GM21423 (cell line): ENCODE data around the gene NOP56.
"Not testable (repeated sequence)": the region's sequence is repeated elsewhere in the genome, so short reads cannot be mapped to it uniquely, and the experiment has no call there.

Experiments
- ATAC-seq: cut with Tn5 transposase; IDR thresholded peaks from one replicate; pipeline ENCODE4 v1.9.1; 2021; ENCODE audit warnings: mild to moderate bottlenecking, moderate library complexity; ENCODE audit not compliant: unreplicated experiment

The NOP56 gene

DNA sequence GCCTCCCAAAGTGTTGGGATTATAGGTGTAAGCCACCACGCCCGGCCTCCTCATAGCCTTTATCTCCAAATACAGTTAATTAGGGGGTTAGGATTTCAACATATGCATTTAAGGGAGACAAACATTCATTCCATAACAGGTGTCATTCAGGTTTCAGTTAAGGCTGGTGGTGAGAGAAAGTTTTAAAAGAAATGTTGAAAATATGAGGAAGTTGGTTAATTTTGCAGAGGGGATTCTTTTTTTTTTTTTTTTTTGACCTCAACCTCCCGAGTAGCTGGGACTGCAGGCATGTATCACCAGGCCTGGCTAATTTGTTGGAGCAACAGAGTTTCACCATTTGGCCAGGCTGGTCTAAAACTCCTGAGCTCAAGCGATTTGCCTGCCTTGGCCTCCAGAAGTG, 27.6 kb downstream of the NOP56 start:
- no peak for ATAC-seq

DNA sequence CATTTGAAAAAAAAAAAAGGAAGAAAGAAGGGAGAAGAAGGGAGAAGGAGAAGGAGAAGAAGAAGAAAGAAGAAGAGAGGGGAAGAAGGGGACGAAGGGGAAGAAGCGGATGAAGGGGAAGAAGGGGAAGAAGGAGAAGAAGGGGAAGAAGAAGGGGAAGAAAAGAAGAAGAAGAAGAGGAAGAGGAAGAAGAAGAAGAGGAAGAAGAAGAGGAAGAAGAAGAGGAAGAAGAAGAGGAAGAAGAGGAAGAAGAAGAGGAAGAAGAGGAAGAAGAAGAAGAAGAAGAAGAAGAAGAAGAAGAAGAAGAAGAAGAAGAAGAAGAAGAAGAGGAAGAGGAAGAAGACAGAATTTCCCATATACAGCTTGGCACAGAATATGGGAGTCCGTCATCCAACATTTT, 29.6 kb downstream of the NOP56 start:
- ATAC-seq = not testable (repeated sequence)

DNA sequence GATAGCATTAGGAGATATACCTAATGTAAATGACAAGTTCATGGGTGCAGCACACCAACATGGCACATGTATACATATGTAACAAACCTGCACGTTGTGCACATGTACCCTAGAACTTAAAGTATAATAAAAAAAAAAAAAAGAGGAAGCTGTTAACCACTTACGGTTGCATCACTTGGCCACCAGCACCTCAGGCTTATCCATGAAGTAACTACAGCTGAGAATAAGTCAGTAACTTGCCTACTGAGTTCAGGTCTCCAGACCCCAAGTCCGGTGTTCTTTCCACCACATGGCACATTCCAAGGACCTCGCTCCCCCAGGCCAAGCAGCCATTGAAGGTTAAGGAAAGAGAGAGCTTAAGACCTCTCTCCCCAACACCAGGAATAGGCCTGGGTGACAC, 32.4 kb downstream of the NOP56 start:
- not testable (repeated sequence) for ATAC-seq

DNA sequence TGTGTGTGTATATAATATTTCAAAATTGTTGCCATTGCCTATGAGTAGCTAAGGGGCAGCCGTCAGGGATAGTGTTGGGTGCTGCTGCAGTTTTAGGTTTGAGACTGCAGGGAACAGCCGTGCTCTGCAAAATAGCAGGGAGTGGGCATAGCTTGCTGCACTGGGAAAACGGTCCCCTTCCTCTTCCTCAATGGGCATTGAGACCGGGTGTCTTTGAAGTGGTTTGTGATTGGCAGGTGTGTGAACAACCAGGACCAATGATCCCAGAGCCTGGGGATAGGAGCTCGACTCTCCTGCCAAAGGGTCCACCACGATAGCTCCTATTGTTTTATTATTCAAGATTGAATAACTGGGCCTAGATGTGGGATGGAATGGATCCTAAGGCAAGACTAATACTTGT, 35.1 kb downstream of the NOP56 start:
- no peak for ATAC-seq

DNA sequence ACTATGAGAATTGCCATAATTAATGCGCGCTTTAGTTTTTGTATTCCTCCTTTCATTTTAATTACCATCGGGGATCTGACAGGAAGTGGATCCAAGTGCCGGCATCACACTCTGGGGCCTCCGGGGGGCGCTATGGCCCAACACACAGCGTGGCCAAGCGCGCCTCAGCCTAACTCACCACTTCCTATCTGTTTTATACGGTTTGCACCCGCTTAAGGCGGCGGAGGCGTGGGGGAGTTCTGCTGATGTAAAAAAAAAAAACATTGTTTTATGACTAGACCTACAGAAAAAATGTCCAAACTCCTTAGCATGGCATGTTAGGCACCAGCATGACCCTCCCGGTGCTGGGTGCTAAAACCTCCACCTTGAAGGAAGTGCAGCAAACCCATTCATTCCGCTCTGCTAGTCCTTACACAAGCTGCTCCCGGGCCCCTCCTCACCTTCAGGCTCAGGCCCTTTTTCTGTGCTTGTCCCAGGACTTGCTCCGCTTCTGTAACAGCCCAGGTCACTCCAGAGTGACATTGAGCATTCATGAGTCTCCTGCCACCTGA, 35.7 kb downstream of the NOP56 start:
- no peak for ATAC-seq

DNA sequence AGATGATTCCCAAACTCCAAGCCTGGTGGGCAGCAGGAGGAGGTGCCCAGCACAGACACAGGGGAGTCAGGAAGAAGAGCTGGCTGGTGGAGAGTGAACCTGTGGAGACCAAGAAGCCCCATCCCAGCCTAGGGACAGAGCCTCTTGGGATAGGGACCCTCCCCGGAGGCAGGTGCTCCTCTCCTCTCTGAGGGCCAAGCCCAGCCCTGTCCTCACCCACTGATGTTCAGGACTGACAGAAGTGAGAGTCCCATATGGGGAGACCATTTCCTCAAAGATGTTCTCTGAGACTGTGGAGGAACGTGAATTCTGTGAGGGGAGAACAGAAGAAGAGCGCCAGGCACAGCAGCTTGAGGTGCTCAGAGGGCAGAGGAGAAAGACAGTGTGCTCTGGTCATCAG, 37.8 kb downstream of the NOP56 start:
- ATAC-seq = no peak

DNA sequence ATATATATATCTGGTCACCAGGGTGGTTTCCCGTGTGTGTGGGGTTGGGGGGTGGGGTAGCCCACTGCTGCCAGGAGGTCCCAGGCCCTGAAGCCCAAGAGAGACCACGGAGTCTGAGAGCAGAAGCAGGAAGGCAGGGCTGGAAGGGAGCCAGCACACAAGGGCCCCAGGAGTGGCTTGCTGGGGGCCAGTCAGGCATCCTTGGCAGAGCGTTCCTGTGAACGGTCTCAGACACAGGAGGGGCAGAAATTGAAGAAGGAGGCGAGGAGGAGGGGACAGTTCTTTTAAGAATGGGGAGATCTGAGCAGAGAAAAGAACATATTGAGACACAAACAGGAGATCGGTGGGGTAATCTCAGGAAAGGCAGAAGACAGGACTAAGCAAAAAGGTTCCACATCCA, 38.3 kb downstream of the NOP56 start:
- ATAC-seq = no peak

DNA sequence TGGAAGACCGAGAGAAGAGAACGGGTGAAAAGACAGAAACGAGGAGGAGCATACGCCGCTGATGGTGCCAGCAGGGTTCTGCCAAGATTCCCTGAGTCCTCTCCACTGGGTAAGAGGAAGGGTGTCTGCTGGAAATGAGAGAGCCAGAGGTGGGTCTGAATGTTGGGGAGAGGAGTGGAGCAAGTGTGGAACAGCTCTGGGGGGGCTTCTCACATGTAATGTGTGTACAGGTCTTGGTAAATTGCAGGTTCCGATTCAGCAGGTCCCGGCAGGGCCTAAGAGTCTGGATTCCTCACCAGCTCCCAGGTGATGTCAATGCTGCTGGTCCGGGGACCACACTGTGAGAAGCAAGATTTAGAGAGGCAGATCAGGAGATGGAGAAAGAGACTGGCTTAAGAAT, 38.7 kb downstream of the NOP56 start:
- ATAC-seq = no peak

DNA sequence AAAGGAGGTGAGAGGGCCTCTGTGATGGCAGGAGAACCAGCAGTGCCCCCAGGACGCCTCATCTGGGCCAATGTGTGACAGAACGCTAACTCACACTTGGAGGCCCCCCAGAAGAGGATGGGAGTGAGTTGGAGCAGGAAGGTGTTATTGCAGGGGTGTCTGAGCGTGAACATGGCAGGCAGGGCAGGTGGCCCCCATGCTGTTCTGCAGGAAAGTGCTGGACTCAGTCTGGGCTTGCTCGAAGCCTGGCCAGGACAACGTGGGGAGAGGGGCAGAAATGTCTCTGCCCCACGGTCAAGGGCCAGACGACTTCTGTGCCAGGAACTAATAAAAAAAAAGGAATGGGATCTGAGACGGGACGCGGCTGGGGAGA, 39.2 kb downstream of the NOP56 start:
- ATAC-seq = no peak

DNA sequence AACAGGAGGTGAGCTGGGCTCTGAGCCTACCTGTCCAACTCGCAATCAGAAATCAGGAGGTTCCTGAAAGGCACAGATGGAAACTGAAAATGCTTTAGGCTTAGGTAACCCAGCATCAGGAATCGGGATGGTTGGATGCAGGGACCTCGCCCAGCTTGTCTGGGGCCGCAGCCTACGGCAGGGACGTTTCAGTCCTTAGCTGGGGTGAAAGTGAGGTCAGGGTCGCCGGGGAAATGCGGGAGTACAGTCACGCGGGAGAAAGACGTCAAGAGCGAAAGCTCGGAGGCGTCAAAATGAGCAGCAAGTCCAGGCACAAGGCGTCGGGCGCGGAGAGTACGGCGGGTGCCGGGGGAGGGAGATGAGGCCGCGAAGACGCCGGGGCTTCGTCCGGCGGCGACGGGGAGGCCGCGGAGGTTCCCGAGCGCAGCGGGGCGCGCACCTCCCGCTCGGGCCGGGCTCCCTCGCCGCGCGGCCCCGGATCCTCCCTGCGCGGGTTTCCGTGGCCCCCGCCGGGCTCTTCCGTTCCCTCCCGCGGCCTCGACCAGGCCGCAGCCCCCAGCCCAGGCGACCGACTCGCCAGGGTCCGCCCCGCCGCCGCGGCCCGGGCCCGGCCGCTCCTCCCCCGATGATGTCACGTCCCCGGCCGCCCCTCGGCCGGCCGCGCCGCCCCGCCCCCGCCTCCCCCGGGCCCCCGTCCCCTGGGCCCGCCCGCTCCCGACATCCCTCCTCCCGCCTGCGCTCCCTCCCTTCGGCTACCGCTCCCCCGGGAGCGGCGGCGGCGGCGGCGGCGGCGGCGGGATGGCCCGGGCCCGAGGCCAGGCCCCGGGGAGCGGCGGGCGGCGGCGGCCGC, 39.8 kb downstream of the NOP56 start, which contains the start of gene EBF4:
Gene EBF4 (plus strand): TSS at position 745 of the 850 bp plus-strand sequence. CDS start 866 bp downstream, outside the sequence.
- ATAC-seq = no peak

DNA sequence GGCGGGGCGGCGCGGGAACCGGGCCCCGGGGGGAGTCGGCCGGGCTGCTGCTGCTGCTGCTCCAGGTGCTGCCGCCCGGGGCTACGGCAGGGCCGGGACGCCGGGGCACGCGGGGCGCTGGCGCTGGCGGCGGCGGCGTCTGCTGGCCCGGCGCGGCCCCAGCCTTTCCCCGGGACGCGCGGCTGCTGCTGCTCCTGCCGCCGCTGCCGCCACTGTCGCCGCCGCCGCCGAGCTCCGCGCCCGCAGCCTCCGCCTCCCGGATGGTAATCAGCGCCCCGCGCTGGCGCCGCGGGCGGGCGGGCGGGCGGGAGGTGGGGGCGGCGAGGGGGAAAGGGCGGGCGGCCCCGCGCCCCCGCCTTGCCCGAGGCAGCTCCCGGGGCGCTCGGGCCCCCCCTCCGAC, 40.5 kb downstream of the NOP56 start:
- ATAC-seq = no peak

DNA sequence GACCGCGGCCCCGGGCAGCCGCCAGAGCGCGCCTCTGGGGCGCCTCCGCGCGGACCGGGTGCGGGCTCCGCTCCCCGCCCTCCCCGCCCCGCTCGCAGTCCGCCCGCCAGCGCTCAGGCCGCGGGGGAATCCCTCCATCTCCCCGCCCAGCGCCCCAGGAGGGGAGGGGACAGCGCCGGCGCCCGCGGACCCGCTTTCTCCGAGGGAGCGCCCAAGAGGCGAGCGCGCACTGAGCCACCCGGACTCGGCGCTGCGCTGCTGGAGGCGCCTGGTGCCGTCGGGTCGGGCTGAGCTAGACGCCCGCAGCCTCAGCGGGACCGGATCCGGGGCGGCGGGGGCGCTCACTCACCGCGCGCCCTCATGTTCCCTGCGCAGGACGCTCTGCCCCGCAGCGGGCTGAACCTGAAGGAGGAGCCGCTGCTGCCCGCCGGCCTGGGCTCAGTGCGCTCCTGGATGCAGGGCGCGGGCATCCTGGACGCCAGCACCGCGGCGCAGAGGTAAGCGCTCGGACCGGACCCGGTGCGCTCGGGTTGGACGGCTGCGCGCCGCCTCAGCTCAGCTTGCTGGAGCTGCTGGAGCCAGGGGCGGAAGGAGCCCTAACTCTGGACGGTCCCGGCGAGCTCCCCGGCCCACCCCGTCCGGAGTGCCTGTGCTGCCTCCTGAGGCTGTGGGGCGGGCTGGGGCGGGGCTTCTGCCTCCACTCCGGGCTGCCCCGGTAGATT, 41.0 kb downstream of the NOP56 start:
- no peak for ATAC-seq

DNA sequence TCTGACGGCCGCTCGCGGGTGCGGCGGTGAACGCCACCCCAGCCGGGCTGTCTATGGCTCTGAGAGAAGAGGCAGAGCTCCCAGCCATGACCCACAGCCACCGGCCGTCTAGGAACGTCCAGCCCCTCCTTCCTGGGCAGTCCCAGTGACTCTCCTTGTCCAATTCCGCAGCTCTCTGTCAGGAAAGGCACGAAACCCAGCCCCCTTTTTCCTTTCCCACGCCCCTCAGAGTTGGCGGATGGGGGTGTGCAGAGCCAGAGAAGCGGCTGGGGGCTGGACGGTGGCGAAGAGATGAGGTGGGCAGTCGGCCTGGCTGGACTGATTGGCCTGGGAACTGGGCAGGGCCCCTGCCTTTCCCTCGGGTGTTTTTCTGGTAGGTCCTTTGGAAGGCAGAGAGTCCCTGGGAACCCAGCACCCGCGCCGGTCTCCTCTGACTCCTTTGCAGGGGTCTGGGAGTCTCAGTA, 41.6 kb downstream of the NOP56 start:
- ATAC-seq = no peak

DNA sequence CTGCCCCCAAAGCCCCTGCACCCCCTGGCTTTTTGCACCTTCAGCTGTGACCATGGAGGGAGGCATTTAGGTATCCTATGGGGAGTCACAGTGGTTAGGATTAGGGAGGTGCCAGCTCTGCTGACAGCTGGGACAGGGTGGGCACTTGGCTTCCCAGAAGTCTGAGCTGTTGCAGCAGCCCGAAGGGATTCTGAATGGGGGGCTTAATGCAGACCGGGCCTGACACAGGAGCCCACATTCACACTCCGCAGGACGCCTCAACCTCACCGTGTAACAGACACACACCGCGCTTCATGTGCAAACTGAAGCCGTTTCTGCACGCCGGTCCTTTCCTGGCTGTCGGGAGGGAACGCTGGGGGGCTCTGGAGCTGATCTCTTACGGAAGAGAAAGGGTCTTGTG, 42.1 kb downstream of the NOP56 start:
- ATAC-seq = no peak

DNA sequence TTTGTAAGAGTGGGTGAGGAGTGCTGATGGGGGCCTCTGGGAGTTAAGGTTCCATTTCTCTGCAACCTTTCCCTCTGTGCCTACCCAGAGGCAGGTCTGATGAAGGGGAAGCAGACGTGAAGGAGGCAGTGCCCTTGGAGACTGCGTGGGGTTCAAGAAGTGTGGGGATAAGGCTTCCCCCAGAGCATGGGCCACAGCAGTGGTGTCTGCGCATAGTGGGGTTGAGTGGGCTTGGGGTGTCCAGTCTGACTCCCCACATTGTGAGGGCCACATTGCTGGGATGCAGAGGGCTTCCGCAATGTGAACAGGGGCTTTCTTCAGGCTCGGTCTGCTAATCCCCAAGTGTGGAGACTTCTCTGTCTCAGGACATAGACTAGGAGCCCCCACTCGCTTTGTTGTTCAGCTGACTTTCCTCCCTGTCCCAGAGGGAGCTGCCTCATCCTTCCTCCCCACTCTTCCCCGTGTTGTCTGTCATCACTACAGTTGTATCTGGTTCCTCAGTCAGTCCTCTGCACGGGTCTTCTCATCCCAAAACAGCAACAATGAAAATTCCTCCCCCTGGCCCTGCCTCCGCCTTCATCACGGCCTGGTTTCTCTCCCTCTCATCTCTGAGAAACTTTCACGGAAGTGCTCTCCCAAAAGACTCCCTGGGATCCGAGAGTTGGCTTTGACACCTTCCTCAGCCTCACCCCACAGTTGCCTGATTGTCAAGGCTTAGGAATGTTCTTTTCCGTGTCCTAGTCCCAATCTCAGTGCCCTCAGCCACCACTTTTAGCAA, 43.0 kb downstream of the NOP56 start:
- no peak for ATAC-seq

DNA sequence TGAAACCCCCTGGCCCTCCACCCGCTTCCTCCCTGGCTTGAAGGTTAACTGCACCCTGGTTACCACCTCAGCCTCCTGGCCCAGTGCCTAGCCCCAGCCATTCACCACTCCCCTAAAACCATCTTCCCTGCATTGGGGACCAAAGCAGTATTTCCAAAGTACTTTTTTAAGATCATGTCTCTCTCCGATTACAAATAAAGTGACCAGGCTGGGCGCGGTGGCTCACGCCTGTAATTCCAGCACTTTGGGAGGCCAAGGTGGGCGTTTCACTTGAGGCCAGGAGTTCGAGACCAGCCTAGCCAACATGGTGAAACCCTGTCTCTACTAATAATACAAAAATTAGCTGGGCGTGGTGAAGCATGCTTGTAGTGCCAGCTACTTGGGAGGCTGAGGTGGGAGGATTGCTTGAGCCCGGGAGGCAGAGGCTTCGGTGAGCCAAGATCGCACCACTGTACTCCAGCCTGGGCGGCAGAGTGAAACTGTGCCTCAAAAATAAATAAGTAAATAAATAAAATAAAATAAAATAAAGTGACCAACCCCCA, 43.6 kb downstream of the NOP56 start:
- not testable (repeated sequence) for ATAC-seq

DNA sequence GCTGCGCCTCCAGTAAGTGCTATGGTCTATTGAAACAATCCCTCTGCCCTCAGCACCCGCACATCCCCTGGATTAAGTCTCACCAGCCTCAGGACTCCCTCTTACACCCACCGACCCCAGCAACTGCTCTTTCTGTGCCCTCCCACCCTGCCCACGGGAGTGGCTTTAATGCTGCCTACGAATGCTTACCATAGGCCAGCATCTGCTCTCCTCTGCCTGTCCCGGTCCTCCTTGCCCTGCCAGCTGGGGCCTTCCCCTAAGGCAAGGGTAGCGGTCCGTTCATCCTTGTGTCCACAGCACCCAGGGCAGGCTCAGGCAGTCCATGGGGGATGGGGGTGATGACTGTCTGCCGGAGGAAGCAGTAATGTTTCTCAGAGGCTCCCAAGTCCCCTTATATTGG, 44.2 kb downstream of the NOP56 start:
- ATAC-seq = no peak

DNA sequence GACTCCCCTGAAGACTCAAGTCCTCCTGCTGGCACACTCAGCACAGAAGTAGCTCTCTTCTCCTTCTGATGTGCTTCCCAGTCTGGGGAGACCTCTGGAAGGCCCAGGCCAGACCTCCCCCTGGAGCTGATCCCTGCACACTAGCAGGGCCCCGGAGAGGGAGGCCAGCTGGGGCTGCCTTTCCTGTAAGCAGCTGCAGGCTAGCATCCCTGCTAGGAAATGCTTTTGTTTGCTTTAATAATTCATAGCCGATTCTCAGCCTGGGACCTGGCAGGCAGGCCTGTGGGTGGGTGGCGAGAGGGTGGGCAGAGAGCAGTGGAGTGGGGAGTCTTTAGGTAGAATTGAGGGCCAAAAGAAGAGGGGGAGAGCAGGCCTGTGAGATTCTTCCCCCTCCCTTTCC, 45.3 kb downstream of the NOP56 start:
- ATAC-seq = no peak

DNA sequence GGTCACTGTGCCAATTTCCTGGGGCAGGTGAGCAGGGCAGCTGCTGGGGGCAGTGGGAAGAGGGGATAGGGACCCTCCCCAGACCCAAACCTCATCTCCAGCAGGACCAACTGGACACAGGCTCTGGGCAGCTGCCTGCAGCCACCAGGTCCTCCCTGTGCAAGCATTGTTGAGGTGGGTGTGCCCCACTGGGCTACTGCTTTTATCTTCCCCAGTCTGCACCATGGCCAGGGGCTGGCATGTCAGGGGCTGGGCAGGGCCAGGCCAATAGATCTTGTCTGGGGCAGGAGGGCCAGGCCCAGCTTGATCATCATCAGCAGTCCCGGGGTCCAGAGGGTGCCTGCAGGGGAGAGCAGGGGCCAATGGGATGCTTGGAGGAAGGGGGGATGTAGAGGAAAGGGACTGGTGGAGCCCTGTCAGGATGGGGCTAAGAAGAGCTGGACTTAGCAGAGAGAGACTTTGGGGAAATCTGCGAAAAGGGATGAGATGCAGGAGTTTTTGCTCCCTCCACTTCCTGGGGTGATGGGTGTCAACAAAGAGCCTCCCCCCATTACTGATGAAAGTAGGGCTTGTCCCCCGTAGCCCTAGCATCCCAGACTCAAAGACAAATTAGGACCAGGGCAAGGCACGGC, 45.9 kb downstream of the NOP56 start:
- ATAC-seq = no peak

DNA sequence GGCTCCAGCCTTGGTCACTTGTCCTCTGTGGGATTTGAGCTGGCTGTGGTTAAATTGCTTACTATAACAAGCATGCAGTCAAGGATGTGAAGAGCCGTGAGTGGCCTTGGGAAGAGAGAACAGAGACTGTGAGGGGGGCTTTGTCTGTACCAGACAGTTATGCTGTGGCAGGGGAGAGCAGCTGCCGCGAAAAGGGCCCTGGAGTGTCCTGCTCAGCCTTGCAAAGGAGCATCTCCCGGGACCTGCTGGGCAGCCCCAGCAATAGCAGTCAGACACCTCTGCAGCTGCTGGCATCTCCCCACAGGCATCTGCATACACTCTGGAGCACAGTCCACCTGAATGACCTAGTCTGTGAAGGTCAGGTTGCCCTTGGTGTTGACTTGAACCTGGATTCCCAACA, 46.5 kb downstream of the NOP56 start:
- no peak for ATAC-seq
